OCI-LY7 (cell line): Measurements from ENCODE around the gene DERL3.

Experiments
- EZH2phosphoT487 ChIP-seq: fragments of 200-600 bp; sonication (generic); IDR thresholded peaks from 2 replicates; pipeline ENCODE4 v1.6.1; 2018; ENCODE audit warnings: low read depth, borderline replicate concordance, mild to moderate bottlenecking, mixed run types, antibody characterized with exemption, low read length, moderate library complexity, mixed read lengths
- TF ChIP-seq, protein P1 (sequence below): fragments of 200-600 bp; sonication (generic); conservative IDR thresholded peaks from 2 replicates; pipeline ENCODE4 v1.5.1; 2014; ENCODE audit warnings: mild to moderate bottlenecking, antibody characterized with exemption, low read length, moderate library complexity, mixed read lengths

DNA sequence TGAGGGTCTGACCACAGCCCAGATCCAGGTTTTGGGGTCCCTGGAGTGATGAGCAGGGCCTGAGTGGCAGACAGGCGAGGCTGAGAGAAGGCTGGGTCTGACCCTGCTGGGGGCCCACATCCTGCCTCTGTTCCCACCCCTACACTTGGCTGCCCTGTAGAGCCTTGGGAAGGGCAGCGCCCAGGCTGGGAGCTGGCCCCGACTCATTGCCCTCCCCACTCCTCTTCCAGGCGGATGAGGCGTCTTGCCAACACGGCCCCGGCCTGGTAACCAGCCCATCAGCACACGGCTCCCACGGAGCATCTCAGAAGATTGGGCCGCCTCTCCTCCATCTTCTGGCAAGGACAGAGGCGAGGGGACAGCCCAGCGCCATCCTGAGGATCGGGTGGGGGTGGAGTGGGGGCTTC lies 4.9 kb downstream of the DERL3 start:
- TF ChIP-seq, protein P1, sequence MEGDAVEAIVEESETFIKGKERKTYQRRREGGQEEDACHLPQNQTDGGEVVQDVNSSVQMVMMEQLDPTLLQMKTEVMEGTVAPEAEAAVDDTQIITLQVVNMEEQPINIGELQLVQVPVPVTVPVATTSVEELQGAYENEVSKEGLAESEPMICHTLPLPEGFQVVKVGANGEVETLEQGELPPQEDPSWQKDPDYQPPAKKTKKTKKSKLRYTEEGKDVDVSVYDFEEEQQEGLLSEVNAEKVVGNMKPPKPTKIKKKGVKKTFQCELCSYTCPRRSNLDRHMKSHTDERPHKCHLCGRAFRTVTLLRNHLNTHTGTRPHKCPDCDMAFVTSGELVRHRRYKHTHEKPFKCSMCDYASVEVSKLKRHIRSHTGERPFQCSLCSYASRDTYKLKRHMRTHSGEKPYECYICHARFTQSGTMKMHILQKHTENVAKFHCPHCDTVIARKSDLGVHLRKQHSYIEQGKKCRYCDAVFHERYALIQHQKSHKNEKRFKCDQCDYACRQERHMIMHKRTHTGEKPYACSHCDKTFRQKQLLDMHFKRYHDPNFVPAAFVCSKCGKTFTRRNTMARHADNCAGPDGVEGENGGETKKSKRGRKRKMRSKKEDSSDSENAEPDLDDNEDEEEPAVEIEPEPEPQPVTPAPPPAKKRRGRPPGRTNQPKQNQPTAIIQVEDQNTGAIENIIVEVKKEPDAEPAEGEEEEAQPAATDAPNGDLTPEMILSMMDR = no peak
- no peak for TF ChIP-seq EZH2phosphoT487
